Stomach (tissue), 4 donors: ENCODE data around the gene SPAG17.

Source experiments
- POLR2A ChIP-seq, 4 donors: fragments of 450-650 bp; IDR thresholded peaks; one replicate each; pipeline ENCODE4 v1.6.1; 2016; ENCODE audit warnings: antibody characterized with exemption in 4 of 4, control low read depth in 2 of 4, mild to moderate bottlenecking in 1 of 4, moderate library complexity in 1 of 4
- POLR2AphosphoS5 ChIP-seq, 3 donors: sonication (generic); formaldehyde crosslinking; IDR thresholded peaks; one replicate each; pipeline ENCODE4 v1.6.1; 2016; ENCODE audit warnings: antibody characterized with exemption in 3 of 3
- TF ChIP-seq, protein P1 (sequence below), 7 experiments: fragments of 450-650 bp in 4 of 7; fragments of 200-600 bp in 3 of 7; sonication (generic) in 3 of 7; IDR thresholded peaks; one replicate each; pipeline ENCODE4 v1.5.1; 2016 to 2019; ENCODE audit warnings: antibody characterized with exemption in 7 of 7, control low read depth in 2 of 7, mild to moderate bottlenecking in 1 of 7

- TF ChIP-seq POLR2AphosphoS5 (IDR thresholded peaks at IDR 0.05) (no peak), POLR2A (IDR thresholded peaks at IDR 0.05) (no peak)
- TF ChIP-seq, protein P1, sequence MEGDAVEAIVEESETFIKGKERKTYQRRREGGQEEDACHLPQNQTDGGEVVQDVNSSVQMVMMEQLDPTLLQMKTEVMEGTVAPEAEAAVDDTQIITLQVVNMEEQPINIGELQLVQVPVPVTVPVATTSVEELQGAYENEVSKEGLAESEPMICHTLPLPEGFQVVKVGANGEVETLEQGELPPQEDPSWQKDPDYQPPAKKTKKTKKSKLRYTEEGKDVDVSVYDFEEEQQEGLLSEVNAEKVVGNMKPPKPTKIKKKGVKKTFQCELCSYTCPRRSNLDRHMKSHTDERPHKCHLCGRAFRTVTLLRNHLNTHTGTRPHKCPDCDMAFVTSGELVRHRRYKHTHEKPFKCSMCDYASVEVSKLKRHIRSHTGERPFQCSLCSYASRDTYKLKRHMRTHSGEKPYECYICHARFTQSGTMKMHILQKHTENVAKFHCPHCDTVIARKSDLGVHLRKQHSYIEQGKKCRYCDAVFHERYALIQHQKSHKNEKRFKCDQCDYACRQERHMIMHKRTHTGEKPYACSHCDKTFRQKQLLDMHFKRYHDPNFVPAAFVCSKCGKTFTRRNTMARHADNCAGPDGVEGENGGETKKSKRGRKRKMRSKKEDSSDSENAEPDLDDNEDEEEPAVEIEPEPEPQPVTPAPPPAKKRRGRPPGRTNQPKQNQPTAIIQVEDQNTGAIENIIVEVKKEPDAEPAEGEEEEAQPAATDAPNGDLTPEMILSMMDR (IDR thresholded peaks at IDR 0.05), result no peak
These were observed 25.5 kb downstream of the SPAG17 start for GRCh38 chr1:118159569-118159968.
